Neural progenitor cell (in vitro differentiated cells): Measurements from ENCODE around the gene ADISSP. TPM values are rescaled to one million over a fixed set of nuclear protein-coding genes. Genes with fewer than 3 reads are reported as not detected.

ENCODE experiments used
- DNase-seq: peaks from one replicate; pipeline ENCODE4 v3.0.0-alpha.2; 2016; ENCODE audit warnings: low spot score
- H2AFZ ChIP-seq: fragments of 200-600 bp; sonication (generic); replicated peaks from 2 replicates; pipeline ENCODE4 v1.6.1; 2016; ENCODE audit warnings: antibody characterized with exemption
- H3F3A ChIP-seq: fragments of 200-600 bp; sonication (generic); 2 replicates; pipeline ENCODE4 v1.6.1; 2016; ENCODE audit warnings: antibody characterized with exemption, low read depth
- H3K27ac ChIP-seq: fragments of 200-600 bp; sonication (generic); 2 replicates; pipeline ENCODE4 v1.5.1; 2016; ENCODE audit warnings: mild to moderate bottlenecking
- H3K27me3 ChIP-seq: fragments of 200-600 bp; sonication (generic); 2 replicates; pipeline ENCODE4 v1.6.1; 2016; ENCODE audit warnings: mild to moderate bottlenecking, moderate library complexity
- H3K36me3 ChIP-seq: fragments of 200-600 bp; sonication (generic); 2 replicates; pipeline ENCODE4 v1.5.1; 2016
- H3K4me1 ChIP-seq: fragments of 200-600 bp; sonication (generic); 2 replicates; pipeline ENCODE4 v1.6.1; 2016; ENCODE audit warnings: mixed run types
- H3K4me2 ChIP-seq: fragments of 200-600 bp; sonication (generic); 2 replicates; pipeline ENCODE4 v1.6.1; 2016
- H3K4me3 ChIP-seq: fragments of 200-600 bp; sonication (generic); 2 replicates; pipeline ENCODE4 v1.5.1; 2016
- H3K79me2 ChIP-seq: fragments of 200-600 bp; sonication (generic); 2 replicates; pipeline ENCODE4 v1.6.1; 2016; ENCODE audit warnings: low read depth
- H3K9ac ChIP-seq: fragments of 200-600 bp; sonication (generic); 2 replicates; pipeline ENCODE4 v1.6.1; 2016
- H3K9me3 ChIP-seq: fragments of 200-600 bp; sonication (generic); 2 replicates; pipeline ENCODE4 v1.5.1; 2016; ENCODE audit warnings: low read depth
- H4K20me1 ChIP-seq: fragments of 200-600 bp; sonication (generic); 2 replicates; pipeline ENCODE4 v1.6.1; 2016; ENCODE audit warnings: low read depth
- H3K27ac Mint-ChIP-seq: 3 replicates; pipeline ENCODE4 v1.8.0; 2021; ENCODE audit warnings: mixed read lengths
- H3K27me3 Mint-ChIP-seq: 2 replicates; pipeline ENCODE4 v1.8.0; 2022; ENCODE audit warnings: low read depth, mild to moderate bottlenecking, inconsistent platforms, moderate library complexity, mixed read lengths; ENCODE audit not compliant: insufficient read depth
- H3K36me3 Mint-ChIP-seq: 3 replicates; pipeline ENCODE4 v1.8.0; 2021; ENCODE audit warnings: mixed read lengths
- H3K4me1 Mint-ChIP-seq: 3 replicates; pipeline ENCODE4 v1.8.0; 2021; ENCODE audit warnings: mixed read lengths
- H3K4me3 Mint-ChIP-seq: 3 replicates; pipeline ENCODE4 v1.8.0; 2021; ENCODE audit warnings: mild to moderate bottlenecking, moderate library complexity, mixed read lengths
- H3K9me3 Mint-ChIP-seq: 3 replicates; pipeline ENCODE4 v1.8.0; 2020; ENCODE audit warnings: mixed read lengths
- CTCF ChIP-seq: fragments of 200-600 bp; sonication (generic); IDR thresholded peaks from 2 replicates; pipeline ENCODE4 v1.5.1; 2017; ENCODE audit warnings: antibody characterized with exemption, mild to moderate bottlenecking
- EZH2 ChIP-seq: fragments of 200-600 bp; sonication (generic); IDR thresholded peaks from 2 replicates; pipeline ENCODE4 v1.6.1; 2017; ENCODE audit warnings: antibody characterized with exemption, mild to moderate bottlenecking, moderate library complexity
- EZH2phosphoT487 ChIP-seq: fragments of 200-600 bp; sonication (generic); IDR thresholded peaks from 2 replicates; pipeline ENCODE4 v1.6.1; 2017; ENCODE audit warnings: antibody characterized with exemption
- total RNA-seq: library from RNA; depleted of rRNA; stranded (reverse); fragments of >200 nt; gene quantifications from 2 replicates; pipeline ENCODE4 v1.2.3, GENCODE V29; 2015; ENCODE audit warnings: low replicate concordance

ADISSP gene
- 17.6 and 42.8 TPM in 2 replicates for total RNA-seq

GRCh38 chr20:3767427-3768341 lies at the start of gene ADISSP:
Gene ADISSP, minus strand, starts transcription at chr20:3767753. Its CDS starts 7,653 bp downstream, at chr20:3760100.
- H3K36me3 Mint-ChIP-seq = peaks cover 2% of the 10 kb centered on the region
- peaks cover 5% of the 10 kb centered on the region for H3K79me2 ChIP-seq
- peaks cover 15% of the 10 kb centered on the region for H3K4me1 ChIP-seq

GRCh38 chr20:3815703-3816315 lies 48.3 kb upstream of the ADISSP start:
- DNase-seq = no peak
- Mint-ChIP-seq H3K27ac (peak overlapping the region; percentile 66), H3K4me1 (peaks cover 42% of the 10 kb centered on the region), H3K4me3 (no peak overlapping the region), H3K36me3 (no peaks in the 10 kb centered on the region), H3K27me3 (peaks cover 5% of the 10 kb centered on the region), H3K9me3 (no peaks in the 10 kb centered on the region)
- Histone ChIP-seq H3K79me2 (no peaks in the 10 kb centered on the region), H3K4me2 (no peak overlapping the region), H3K4me3 (no peak overlapping the region), H3K9ac (no peak overlapping the region), H3K36me3 (no peaks in the 10 kb centered on the region), H3K27ac (no peak overlapping the region), H4K20me1 (no peaks in the 10 kb centered on the region), H3K27me3 (no peaks in the 10 kb centered on the region), H3K4me1 (peaks cover 4% of the 10 kb centered on the region), H2AFZ (peak overlapping the region; percentile 15), H3F3A (peaks cover 20% of the 10 kb centered on the region), H3K9me3 (no peaks in the 10 kb centered on the region)
- TF ChIP-seq CTCF (no peak), EZH2phosphoT487 (no peak), EZH2 (no peak)

More at GRCh38 chr20:3767427-3768341, at the start of gene ADISSP:
- Mint-ChIP-seq H3K27ac (peak within 1 kb of the TSS; percentile 98), H3K4me1 (peaks cover 31% of the 10 kb centered on the region), H3K4me3 (peak within 1 kb of the TSS; percentile 91), H3K27me3 (peaks cover 17% of the 10 kb centered on the region), H3K9me3 (no peaks in the 10 kb centered on the region)
- H3K27ac ChIP-seq = no peak within 1 kb of the TSS
- peaks cover 16% of the 10 kb centered on the region for H3F3A ChIP-seq
- H3K27me3 ChIP-seq = peaks cover 21% of the 10 kb centered on the region
- TF ChIP-seq EZH2phosphoT487 (no peak), EZH2 (no peak), CTCF (peak; percentile 15)
- H3K9me3 ChIP-seq = no peaks in the 10 kb centered on the region
- peak within 1 kb of the TSS; percentile 46 for H3K9ac ChIP-seq
- H4K20me1 ChIP-seq = peaks cover 6% of the 10 kb centered on the region
- DNase-seq = peak; percentile 99
- H3K4me2 ChIP-seq = peak within 1 kb of the TSS; percentile 98
- H3K4me3 ChIP-seq = peak within 1 kb of the TSS; percentile 68
- no peaks in the 10 kb centered on the region for H3K36me3 ChIP-seq
- peak within 1 kb of the TSS; percentile 88 for H2AFZ ChIP-seq

GRCh38 chr20:3814928-3815495 lies 47.5 kb upstream of the ADISSP start:
- peaks cover 4% of the 10 kb centered on the region for H3K4me1 ChIP-seq
- TF ChIP-seq EZH2 (no peak), EZH2phosphoT487 (no peak), CTCF (no peak)
- H3K27ac ChIP-seq = no peak overlapping the region
- no peak overlapping the region for H3K9ac ChIP-seq
- DNase-seq = no peak
- H3K36me3 Mint-ChIP-seq = no peaks in the 10 kb centered on the region
- no peak overlapping the region for H3K4me3 Mint-ChIP-seq
- H3F3A ChIP-seq = peaks cover 15% of the 10 kb centered on the region
- H3K4me1 Mint-ChIP-seq = peaks cover 42% of the 10 kb centered on the region
- H3K27me3 ChIP-seq = no peaks in the 10 kb centered on the region
- H3K79me2 ChIP-seq = no peaks in the 10 kb centered on the region
- H3K27ac Mint-ChIP-seq = peak overlapping the region; percentile 63
- H3K4me3 ChIP-seq = no peak overlapping the region
- H3K9me3 ChIP-seq = no peaks in the 10 kb centered on the region
- H2AFZ ChIP-seq = no peak overlapping the region
- H3K36me3 ChIP-seq = no peaks in the 10 kb centered on the region
- H4K20me1 ChIP-seq = no peaks in the 10 kb centered on the region
- peaks cover 5% of the 10 kb centered on the region for H3K27me3 Mint-ChIP-seq
- H3K9me3 Mint-ChIP-seq = no peaks in the 10 kb centered on the region
- no peak overlapping the region for H3K4me2 ChIP-seq
